NT2/D1 (cell line): ENCODE data around the gene CCDC185.

Source experiments
- YY1 ChIP-seq: IDR thresholded peaks from 2 replicates; pipeline ENCODE4 v1.6.1; 2011; ENCODE audit not compliant: insufficient read length, insufficient read depth
- ZNF274 ChIP-seq: IDR thresholded peaks from 2 replicates; pipeline ENCODE4 v1.6.1; 2011; ENCODE audit warnings: mild to moderate bottlenecking, low read depth, low read length

DNA sequence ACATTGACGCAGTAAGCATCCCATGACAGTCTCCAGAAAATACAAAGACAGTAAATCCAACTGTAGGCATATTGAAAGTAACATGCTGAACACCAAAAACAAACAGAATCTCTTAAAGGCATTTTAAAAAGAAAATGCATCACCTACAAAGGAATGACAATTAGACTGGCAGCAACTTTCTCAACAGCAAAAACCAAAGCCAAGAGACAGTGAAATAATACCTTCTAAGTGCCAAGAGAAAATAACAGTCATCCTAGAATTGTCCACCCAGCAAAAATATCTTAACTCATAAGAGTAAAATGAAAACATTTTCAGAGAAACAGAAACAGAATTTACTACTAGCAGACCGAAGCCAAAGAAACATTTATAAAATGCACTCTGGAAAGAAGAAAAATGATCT lies 20.0 kb downstream of the CCDC185 start:
- no peak for TF ChIP-seq YY1
- TF ChIP-seq ZNF274: no peak
